Measurements from ENCODE around the gene SIX1. TPM values are rescaled to one million over a fixed set of nuclear protein-coding genes. Genes with fewer than 3 reads are reported as not detected.

Gene SIX1
- total RNA-seq, 1 donor from 2014 or later, result not detected

DNA sequence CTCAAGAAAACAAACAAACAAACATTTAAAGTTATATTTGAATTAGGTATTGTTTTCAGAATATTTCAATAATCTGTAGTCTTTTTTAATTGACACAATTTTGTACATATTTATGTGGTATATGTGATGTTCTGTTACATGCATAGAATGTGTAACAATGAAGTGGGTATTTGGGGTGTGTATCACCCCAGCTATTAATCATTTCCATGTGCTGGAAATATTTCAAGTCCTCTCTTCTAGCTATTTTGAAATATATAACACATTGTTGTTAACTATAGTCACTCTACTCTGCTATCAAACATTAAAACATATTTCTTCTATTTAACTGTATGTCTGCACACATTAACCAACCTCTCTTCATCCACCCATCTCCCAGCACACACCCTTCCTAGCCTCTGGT is 32.0 kb upstream of the SIX1 start:
- Histone ChIP-seq H3K27me3 (ENCODE audit: low read depth) (no peaks in the 10 kb centered on the region), H3K36me3 (no peaks in the 10 kb centered on the region), H3K4me3 (no peak overlapping the region), H3K9me3 (replicated peaks) (peaks cover 7% of the 10 kb centered on the region), H3K27ac (replicated peaks) (no peak overlapping the region), H3K4me1 (no peaks in the 10 kb centered on the region)
- intact Hi-C loops (cut with micrococcal nuclease), result no loop called here
- DNase-seq, result no peak
- TF ChIP-seq, protein P1, sequence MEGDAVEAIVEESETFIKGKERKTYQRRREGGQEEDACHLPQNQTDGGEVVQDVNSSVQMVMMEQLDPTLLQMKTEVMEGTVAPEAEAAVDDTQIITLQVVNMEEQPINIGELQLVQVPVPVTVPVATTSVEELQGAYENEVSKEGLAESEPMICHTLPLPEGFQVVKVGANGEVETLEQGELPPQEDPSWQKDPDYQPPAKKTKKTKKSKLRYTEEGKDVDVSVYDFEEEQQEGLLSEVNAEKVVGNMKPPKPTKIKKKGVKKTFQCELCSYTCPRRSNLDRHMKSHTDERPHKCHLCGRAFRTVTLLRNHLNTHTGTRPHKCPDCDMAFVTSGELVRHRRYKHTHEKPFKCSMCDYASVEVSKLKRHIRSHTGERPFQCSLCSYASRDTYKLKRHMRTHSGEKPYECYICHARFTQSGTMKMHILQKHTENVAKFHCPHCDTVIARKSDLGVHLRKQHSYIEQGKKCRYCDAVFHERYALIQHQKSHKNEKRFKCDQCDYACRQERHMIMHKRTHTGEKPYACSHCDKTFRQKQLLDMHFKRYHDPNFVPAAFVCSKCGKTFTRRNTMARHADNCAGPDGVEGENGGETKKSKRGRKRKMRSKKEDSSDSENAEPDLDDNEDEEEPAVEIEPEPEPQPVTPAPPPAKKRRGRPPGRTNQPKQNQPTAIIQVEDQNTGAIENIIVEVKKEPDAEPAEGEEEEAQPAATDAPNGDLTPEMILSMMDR (IDR thresholded peaks at IDR 0.05; ENCODE audit: borderline replicate concordance), result no peak

- Histone ChIP-seq H3K4me1 (no peaks in the 10 kb centered on the region), H3K27me3 (ENCODE audit: low read depth) (no peaks in the 10 kb centered on the region), H3K9me3 (replicated peaks) (peaks cover 7% of the 10 kb centered on the region), H3K4me3 (no peak overlapping the region), H3K36me3 (no peaks in the 10 kb centered on the region), H3K27ac (replicated peaks) (no peak overlapping the region)
- DNase-seq, result no peak
- TF ChIP-seq, protein P1 (IDR thresholded peaks at IDR 0.05; ENCODE audit: borderline replicate concordance), result no peak
- intact Hi-C loops (cut with micrococcal nuclease), result no loop called here
Measured at GRCh38 chr14:60680511-60680910, 31.2 kb upstream of the SIX1 start.

DNA sequence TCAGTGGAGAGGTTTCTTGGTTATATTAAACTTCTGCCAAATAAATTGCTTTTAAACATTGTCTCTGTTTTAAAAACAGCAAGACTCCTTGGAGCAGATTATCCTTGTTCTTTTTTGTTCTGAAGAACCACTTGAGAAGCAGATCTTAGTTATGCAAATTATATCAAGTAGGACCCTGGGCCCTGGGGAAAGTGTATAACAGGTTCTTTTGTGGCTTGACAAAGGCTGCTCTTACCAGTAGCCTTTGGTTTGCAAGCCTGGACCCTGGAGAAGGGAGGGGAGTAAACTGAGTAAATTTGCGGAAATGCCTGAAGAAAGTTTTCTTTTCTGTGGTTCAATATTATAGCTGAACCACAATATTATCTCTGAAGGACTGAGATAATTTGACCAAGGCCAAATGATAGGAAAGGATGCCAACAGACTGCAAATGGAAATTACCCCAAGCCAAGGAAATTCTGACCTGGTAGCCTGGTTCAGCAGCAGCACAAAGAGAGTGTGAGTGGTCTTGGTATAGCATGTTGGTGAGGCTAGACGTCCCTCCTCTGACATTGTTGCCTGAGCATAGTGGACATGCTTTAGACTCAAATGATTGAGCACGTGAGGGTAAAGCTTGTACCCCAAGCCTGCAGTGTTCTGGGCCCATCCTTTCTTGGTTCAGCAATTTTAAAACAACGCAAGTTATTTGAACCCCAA is 30.4 kb upstream of the SIX1 start:
- Histone ChIP-seq H3K4me3 (no peak overlapping the region), H3K27ac (replicated peaks) (no peak overlapping the region), H3K27me3 (ENCODE audit: low read depth) (no peaks in the 10 kb centered on the region), H3K36me3 (no peaks in the 10 kb centered on the region), H3K4me1 (no peaks in the 10 kb centered on the region), H3K9me3 (replicated peaks) (peaks cover 7% of the 10 kb centered on the region)
- no peak for DNase-seq
- TF ChIP-seq, protein P1 (IDR thresholded peaks at IDR 0.05; ENCODE audit: borderline replicate concordance), result no peak
- intact Hi-C loops (cut with micrococcal nuclease), result no loop called here

DNA sequence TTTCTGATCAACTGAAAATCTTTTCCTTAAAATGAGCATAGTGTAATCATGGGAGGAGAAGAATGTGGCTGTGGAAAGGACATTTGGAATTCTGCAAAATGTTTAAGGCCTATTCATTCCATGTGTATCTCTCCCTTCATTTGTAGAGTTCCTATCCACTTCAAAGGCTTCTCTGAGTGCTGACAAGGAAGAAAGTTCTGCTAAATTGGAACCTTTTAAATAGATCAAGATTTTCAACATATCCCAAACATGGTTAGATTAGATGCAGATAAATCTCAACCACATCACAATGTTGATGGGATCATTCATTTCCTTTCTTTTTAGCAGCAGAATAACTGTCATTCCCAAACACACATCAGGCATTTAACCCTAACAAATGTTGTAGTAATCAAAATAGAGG is 28.4 kb upstream of the SIX1 start:
- intact Hi-C loops (cut with micrococcal nuclease), result no loop called here
- H3K4me3 ChIP-seq, result no peak overlapping the region
- H3K36me3 ChIP-seq, result no peaks in the 10 kb centered on the region
- H3K9me3 ChIP-seq (replicated peaks), result no peaks in the 10 kb centered on the region
- TF ChIP-seq, protein P1 (IDR thresholded peaks at IDR 0.05; ENCODE audit: borderline replicate concordance), result no peak
- DNase-seq, result no peak
- H3K27ac ChIP-seq (replicated peaks), result no peak overlapping the region
- no peaks in the 10 kb centered on the region for H3K27me3 ChIP-seq (ENCODE audit: low read depth)
- no peaks in the 10 kb centered on the region for H3K4me1 ChIP-seq

DNA sequence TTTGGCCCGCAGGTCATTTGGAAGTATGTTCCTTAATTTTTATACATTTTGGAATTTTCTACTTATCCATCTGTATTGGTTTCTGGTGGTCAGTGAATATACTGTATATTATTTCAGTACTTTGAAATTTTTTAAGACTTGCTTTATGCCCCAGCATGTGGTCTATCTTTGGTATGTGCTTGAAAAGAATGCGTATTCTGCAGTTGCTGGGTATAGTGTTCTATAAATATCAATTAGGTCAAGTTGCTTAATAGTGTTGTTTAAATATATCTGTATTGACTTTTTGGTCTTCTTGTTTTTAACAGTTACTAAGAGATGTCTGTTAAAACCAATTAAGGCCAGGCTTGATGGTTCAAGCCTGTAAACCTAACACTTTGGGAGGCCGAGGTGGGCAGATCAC is 21.7 kb upstream of the SIX1 start:
- Histone ChIP-seq H3K4me3 (no peak overlapping the region), H3K27ac (replicated peaks) (no peak overlapping the region)

More for the DNA sequence above, 21.7 kb upstream of the SIX1 start:
- Histone ChIP-seq H3K4me1 (no peaks in the 10 kb centered on the region), H3K36me3 (no peaks in the 10 kb centered on the region), H3K9me3 (replicated peaks) (peaks cover 4% of the 10 kb centered on the region), H3K27me3 (ENCODE audit: low read depth) (no peaks in the 10 kb centered on the region)
- intact Hi-C loops (cut with micrococcal nuclease), result no loop called here
- no peak for DNase-seq
- TF ChIP-seq, protein P1 (IDR thresholded peaks at IDR 0.05; ENCODE audit: borderline replicate concordance), result no peak

Data from left ventricle myocardium inferior (tissue), 1 donor.